DOHH2 (cell line): Measurements from ENCODE around the gene REP15.
"Not testable (repeated sequence)": the region's sequence is repeated elsewhere in the genome, so short reads cannot be mapped to it uniquely, and the experiment has no call there.

ENCODE experiments used
- H3F3A ChIP-seq: fragments of 200-600 bp; sonication (generic), shearing (Covaris generic); 2 replicates; pipeline ENCODE4 v1.6.0; 2016; ENCODE audit warnings: antibody characterized with exemption, mild to moderate bottlenecking; ENCODE audit not compliant: control insufficient read depth, insufficient read depth
- H3K27ac ChIP-seq: fragments of 200-600 bp; sonication (generic); 2 replicates; pipeline ENCODE4 v1.5.1; 2014; ENCODE audit warnings: low read depth, mild to moderate bottlenecking, low read length, moderate library complexity
- H3K27me3 ChIP-seq: fragments of 200-600 bp; sonication (generic); 2 replicates; pipeline ENCODE4 v1.6.1; 2014; ENCODE audit warnings: mild to moderate bottlenecking, low read length, mixed read lengths; ENCODE audit not compliant: control insufficient read depth
- H3K36me3 ChIP-seq: fragments of 200-600 bp; sonication (generic); 2 replicates; pipeline ENCODE4 v1.6.1; 2014; ENCODE audit warnings: mild to moderate bottlenecking, low read length, moderate library complexity, mixed read lengths; ENCODE audit not compliant: control insufficient read depth
- H3K4me1 ChIP-seq: fragments of 200-600 bp; sonication (generic); 2 replicates; pipeline ENCODE4 v1.6.1; 2014; ENCODE audit warnings: mild to moderate bottlenecking, low read length, mixed read lengths; ENCODE audit not compliant: control insufficient read depth
- H3K4me2 ChIP-seq: fragments of 200-600 bp; sonication (generic); 2 replicates; pipeline ENCODE4 v1.6.0; 2014; ENCODE audit warnings: mild to moderate bottlenecking, low read length, moderate library complexity
- H3K4me3 ChIP-seq: fragments of 200-600 bp; sonication (generic); 2 replicates; pipeline ENCODE4 v1.5.1; 2014; ENCODE audit warnings: mild to moderate bottlenecking, low read length, mixed read lengths
- H3K79me2 ChIP-seq: fragments of 200-600 bp; sonication (generic); 2 replicates; pipeline ENCODE4 v1.6.1; 2014; ENCODE audit warnings: mild to moderate bottlenecking, low read length, mixed read lengths; ENCODE audit not compliant: control insufficient read depth
- H3K9me2 ChIP-seq: fragments of 200-600 bp; sonication (generic); replicated peaks from 2 replicates; pipeline ENCODE4 v1.6.1; 2014; ENCODE audit warnings: mild to moderate bottlenecking, low read length, mixed read lengths; ENCODE audit not compliant: control insufficient read depth
- H3K9me3 ChIP-seq: fragments of 200-600 bp; sonication (generic); 2 replicates; pipeline ENCODE4 v1.6.1; 2014; ENCODE audit warnings: antibody characterized with exemption, low read length, mixed read lengths; ENCODE audit not compliant: control insufficient read depth, insufficient read depth
- H4K20me1 ChIP-seq: fragments of 200-600 bp; sonication (generic); 2 replicates; pipeline ENCODE4 v1.6.0; 2014; ENCODE audit warnings: low read depth, mild to moderate bottlenecking, antibody characterized with exemption, low read length, moderate library complexity; ENCODE audit not compliant: control insufficient read depth, insufficient read depth
- CTCF ChIP-seq: fragments of 200-600 bp; sonication (generic); IDR thresholded peaks from one replicate; pipeline ENCODE4 v1.5.1; 2014; ENCODE audit warnings: antibody characterized with exemption, mild to moderate bottlenecking, low read depth, low read length; ENCODE audit not compliant: poor library complexity, severe bottlenecking
- EZH2phosphoT487 ChIP-seq: fragments of 200-600 bp; sonication (generic); IDR thresholded peaks from 2 replicates; pipeline ENCODE4 v1.6.1; 2017; ENCODE audit warnings: borderline replicate concordance, mild to moderate bottlenecking, antibody characterized with exemption, low read length, moderate library complexity, mixed read lengths

REP15 gene

DNA sequence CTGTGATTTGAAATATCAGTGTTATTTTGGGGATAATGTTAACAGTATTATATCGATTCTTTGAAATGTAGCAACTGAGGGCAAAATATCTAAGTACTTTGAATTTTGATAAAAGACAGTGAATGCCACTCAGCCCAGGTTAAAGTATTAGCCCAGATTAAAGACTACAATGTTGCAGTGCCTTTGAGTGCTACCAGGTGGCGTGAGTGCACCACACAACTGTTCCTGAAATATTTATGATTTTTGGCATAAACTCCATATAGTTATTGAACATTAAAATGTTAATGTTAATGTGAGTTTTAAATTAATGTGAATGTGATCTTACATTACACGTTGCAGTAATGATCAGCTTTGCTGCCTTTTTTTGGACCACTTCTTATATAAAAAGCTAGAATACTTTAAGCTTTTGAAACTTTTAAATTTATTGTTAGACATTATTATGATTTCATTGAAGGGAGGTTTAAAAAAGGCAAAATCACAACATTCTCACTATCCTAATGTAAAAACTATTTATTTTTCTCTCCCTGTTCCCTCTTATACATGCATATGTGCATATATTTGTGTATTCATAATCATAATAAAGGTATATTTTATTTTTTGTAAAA lies 36.9 kb downstream of the REP15 start:
- no peaks in the 10 kb centered on the region for H3K79me2 ChIP-seq
- TF ChIP-seq EZH2phosphoT487: no peak
- peak; percentile 76 for TF ChIP-seq CTCF
- H3K4me1 ChIP-seq: no peaks in the 10 kb centered on the region
- H3K36me3 ChIP-seq: peaks cover 67% of the 10 kb centered on the region
- no peak overlapping the region for H3K27ac ChIP-seq
- H3K4me3 ChIP-seq: no peak overlapping the region
- H3K9me2 ChIP-seq: no peaks in the 10 kb centered on the region
- 0 out of 2 replicates have a peak, but pooled peaks cover 3% of the 10 kb centered on the region for H3F3A ChIP-seq
- H3K27me3 ChIP-seq: no peaks in the 10 kb centered on the region
- 0 out of 2 replicates have a peak, but pooled peaks cover 3% of the 10 kb centered on the region for H4K20me1 ChIP-seq
- no peaks in the 10 kb centered on the region for H3K9me3 ChIP-seq
- H3K4me2 ChIP-seq: no peak overlapping the region

DNA sequence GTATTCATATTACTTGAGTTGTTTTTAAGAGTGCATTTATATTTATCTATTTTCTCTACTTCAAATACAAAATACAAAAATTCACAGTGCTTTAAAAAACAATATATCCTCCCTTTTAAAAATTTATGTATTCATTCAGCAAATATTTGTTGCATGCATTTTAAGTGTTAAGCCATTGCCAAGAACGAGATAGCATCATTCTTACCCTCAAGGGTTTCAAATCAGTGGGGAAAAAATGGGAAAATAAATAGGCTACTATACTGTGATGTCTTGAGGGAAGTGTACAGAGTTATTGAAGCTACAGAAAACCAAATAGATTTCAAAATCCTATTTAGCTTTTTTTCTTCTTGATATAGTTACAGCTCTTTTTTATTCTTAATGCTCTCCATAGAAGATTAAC lies 37.5 kb downstream of the REP15 start:
- no peaks in the 10 kb centered on the region for H3K79me2 ChIP-seq
- H3K36me3 ChIP-seq: peaks cover 70% of the 10 kb centered on the region
- no peaks in the 10 kb centered on the region for H3K4me1 ChIP-seq
- no peaks in the 10 kb centered on the region for H3K9me3 ChIP-seq
- H3F3A ChIP-seq: 0 out of 2 replicates have a peak, but pooled peaks cover 3% of the 10 kb centered on the region
- 0 out of 2 replicates have a peak, but pooled peaks cover 3% of the 10 kb centered on the region for H4K20me1 ChIP-seq
- H3K27ac ChIP-seq: no peak overlapping the region
- TF ChIP-seq CTCF: no peak
- no peak for TF ChIP-seq EZH2phosphoT487
- H3K4me3 ChIP-seq: no peak overlapping the region
- H3K27me3 ChIP-seq: no peaks in the 10 kb centered on the region
- no peak overlapping the region for H3K4me2 ChIP-seq
- H3K9me2 ChIP-seq: no peaks in the 10 kb centered on the region

GRCh38 chr12:27734321-27734720 lies 38.1 kb downstream of the REP15 start:
- not testable (repeated sequence) for H4K20me1 ChIP-seq, H3K9me2 ChIP-seq

GRCh38 chr12:27743601-27744000 lies 47.4 kb downstream of the REP15 start:
- TF ChIP-seq CTCF (no peak), EZH2phosphoT487 (no peak)
- H3K4me3 ChIP-seq: no peak overlapping the region
- no peaks in the 10 kb centered on the region; the same call in 1 of the 2 replicates for H3K79me2 ChIP-seq
- H3K9me3 ChIP-seq: no peaks in the 10 kb centered on the region
- H3K9me2 ChIP-seq: no peaks in the 10 kb centered on the region
- H3K4me2 ChIP-seq: no peak overlapping the region
- no peaks in the 10 kb centered on the region for H3K4me1 ChIP-seq
- no peak overlapping the region for H3K27ac ChIP-seq
- H3F3A ChIP-seq: no peaks in the 10 kb centered on the region
- no peaks in the 10 kb centered on the region for H4K20me1 ChIP-seq
- no peaks in the 10 kb centered on the region for H3K27me3 ChIP-seq
- H3K36me3 ChIP-seq: peaks cover 69% of the 10 kb centered on the region

More at GRCh38 chr12:27734321-27734720, 38.1 kb downstream of the REP15 start:
- H3K4me3 ChIP-seq, H3F3A ChIP-seq, H3K27me3 ChIP-seq, H3K4me1 ChIP-seq, H3K9me3 ChIP-seq, H3K79me2 ChIP-seq, H3K27ac ChIP-seq, H3K4me2 ChIP-seq: not testable (repeated sequence)
- H3K36me3 ChIP-seq: peaks cover 70% of the 10 kb centered on the region

- not testable (repeated sequence) for H3F3A ChIP-seq, H3K9me3 ChIP-seq, H3K4me1 ChIP-seq, H3K9me2 ChIP-seq, H3K4me3 ChIP-seq, H3K27ac ChIP-seq, H3K79me2 ChIP-seq, H3K4me2 ChIP-seq, H3K27me3 ChIP-seq, H4K20me1 ChIP-seq
- H3K36me3 ChIP-seq: peaks cover 60% of the 10 kb centered on the region
These were observed 49.5 kb downstream of the REP15 start for GRCh38 chr12:27745734-27746133.
